HepG2 (cell line): ENCODE measurements around the gene MSI2.

Experiments used
- ASH2L ChIP-seq: fragments of 300-600, 200-600 bp; sonication (generic); IDR thresholded peaks from 2 replicates; pipeline ENCODE4 v1.7.0; 2017; ENCODE audit warnings: low read depth, mild to moderate bottlenecking, moderate library complexity, mixed read lengths, low read length; ENCODE audit not compliant: insufficient read length
- CREB1 ChIP-seq, 2 experiments: fragments of 450-650 bp in 1 of 2; IDR thresholded peaks; 2 replicates each; pipeline ENCODE4 v1.6.1; 2016 to 2017; ENCODE audit warnings: control low read depth in 1 of 2, mild to moderate bottlenecking in 1 of 2, missing compliant biosample characterization in 1 of 2, missing genetic modification characterization in 1 of 2
- ETV6 ChIP-seq: sonication (generic); formaldehyde crosslinking; conservative IDR thresholded peaks from 2 replicates; pipeline ENCODE4 v1.4.0; 2020; ENCODE audit warnings: missing genetic modification reagents
- KDM5B ChIP-seq: sonication (generic); formaldehyde crosslinking; IDR thresholded peaks from 2 replicates; pipeline ENCODE4 v1.4.0; 2020; ENCODE audit warnings: missing genetic modification reagents, mild to moderate bottlenecking, borderline replicate concordance
- PAWR ChIP-seq: sonication (generic); formaldehyde crosslinking; IDR thresholded peaks from 2 replicates; pipeline ENCODE4 v1.4.0; 2020; ENCODE audit warnings: missing genetic modification reagents, mild to moderate bottlenecking, borderline replicate concordance
- PAX8 ChIP-seq: sonication (generic); formaldehyde crosslinking; IDR thresholded peaks from 2 replicates; pipeline ENCODE4 v1.8.0; 2022; ENCODE audit warnings: mild to moderate bottlenecking, missing genetic modification reagents, borderline replicate concordance
- REST ChIP-seq, 2 experiments: IDR thresholded peaks; 2 replicates each; pipeline ENCODE4 v1.6.1; 2011 to 2012; ENCODE audit warnings: low read length in 2 of 2, borderline replicate concordance in 1 of 2, low read depth in 1 of 2, mild to moderate bottlenecking in 1 of 2, moderate library complexity in 1 of 2
- SKIL ChIP-seq: sonication (generic); formaldehyde crosslinking; IDR thresholded peaks from 2 replicates; pipeline ENCODE4 v1.8.0; 2022; ENCODE audit warnings: missing genetic modification reagents, mild to moderate bottlenecking, moderate library complexity, borderline replicate concordance
- SRF ChIP-seq: IDR thresholded peaks from 2 replicates; pipeline ENCODE4 v1.6.1; 2011; ENCODE audit warnings: mild to moderate bottlenecking, low read depth, low read length, moderate library complexity
- ZFY ChIP-seq: sonication (generic); formaldehyde crosslinking; IDR thresholded peaks from 2 replicates; pipeline ENCODE4 v1.4.0; 2020; ENCODE audit warnings: missing genetic modification reagents

- no peak for TF ChIP-seq ASH2L
- no peak for TF ChIP-seq PAWR (CRISPR knock-in tag)
- no peak for TF ChIP-seq ETV6 (CRISPR knock-in tag)
- TF ChIP-seq KDM5B (CRISPR knock-in tag) = no peak
- TF ChIP-seq REST (IDR thresholded peaks at IDR 0.05; ENCODE audit: borderline replicate concordance in 1 of 2, low read depth in 1 of 2, low read length in 2 of 2) = no peak
- TF ChIP-seq ZFY (CRISPR knock-in tag) = no peak
- TF ChIP-seq SRF = no peak
- TF ChIP-seq SKIL (CRISPR knock-in tag) = no peak
- no peak for TF ChIP-seq PAX8 (CRISPR knock-in tag)
- no peak for TF ChIP-seq CREB1 (IDR thresholded peaks at IDR 0.05)
- TF ChIP-seq CREB1 (CRISPR knock-in tag; IDR thresholded peaks at IDR 0.05) = no peak
Measured at GRCh38 chr17:57633236-57633635, 376.9 kb downstream of the MSI2 start.
